ENCODE data around the gene DACT3. TPM values are rescaled to one million over a fixed set of nuclear protein-coding genes. Genes with fewer than 3 reads are reported as not detected.

The DACT3 gene
- total and polyA plus RNA-seq, 3 experiments from 2014 or later: 2.5 TPM; not detected in 1

DNA sequence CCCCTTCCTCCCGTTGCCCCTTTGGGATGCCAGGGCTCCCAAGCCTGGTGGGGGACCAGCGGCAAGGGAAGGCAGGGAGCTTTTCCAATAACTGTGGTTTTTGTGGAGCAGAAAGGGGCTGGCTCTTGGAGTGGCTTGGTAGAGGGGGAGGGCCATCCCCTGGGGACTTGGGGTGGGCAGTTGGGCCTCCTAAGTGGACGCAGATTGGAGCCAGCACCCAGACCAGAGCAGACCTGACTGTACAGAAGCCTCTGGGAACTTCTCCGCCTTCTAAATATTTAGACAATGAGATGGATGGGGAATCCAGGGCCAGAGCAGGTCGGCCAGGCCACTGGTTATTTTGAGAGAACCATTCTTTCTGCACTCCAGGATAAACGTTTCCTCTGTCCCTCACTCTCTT is 40.3 kb downstream of the DACT3 start:
- H3K27me3 ChIP-seq (ENCODE audit: insufficient read depth, low read length, poor library complexity, severe bottlenecking): no peaks in the 10 kb centered on the region
- Mint-ChIP-seq H3K36me3 (no peaks in the 10 kb centered on the region), H3K4me3 (no peak overlapping the region), H3K9me3 (no peaks in the 10 kb centered on the region), H3K27ac (peak overlapping the region in 1 of 8 donors; percentile 42), H3K4me1 (peaks cover 11 to 32% (median 15%) of the 10 kb centered on the region in 3 donors), H3K27me3 (peaks cover 0 to 18% of the 10 kb centered on the region in 2 donors)
- DNase-seq: peak in 1 of 5 donors; percentile 38
- peaks cover 68% of the 10 kb centered on the region for H3K4me1 ChIP-seq (ENCODE audit: insufficient read depth, low read length)
- ChIA-PET POLR2A (no interaction called here), CTCF (interaction anchor here (0.6 to 2.4 kb wide), 3 partner anchors 9 to 217 kb away, joined by 3 to 9 read pairs (median 4); partner anchors contain the start of gene DACT3)
- no peaks in the 10 kb centered on the region for H3K36me3 ChIP-seq (ENCODE audit: insufficient read depth, low read length)
- H3K4me3 ChIP-seq (ENCODE audit: low read length): no peak overlapping the region
- no peak overlapping the region for H3K27ac ChIP-seq (ENCODE audit: low read depth, low read length)
- H3K9me3 ChIP-seq (ENCODE audit: low read length): no peaks in the 10 kb centered on the region

DNA sequence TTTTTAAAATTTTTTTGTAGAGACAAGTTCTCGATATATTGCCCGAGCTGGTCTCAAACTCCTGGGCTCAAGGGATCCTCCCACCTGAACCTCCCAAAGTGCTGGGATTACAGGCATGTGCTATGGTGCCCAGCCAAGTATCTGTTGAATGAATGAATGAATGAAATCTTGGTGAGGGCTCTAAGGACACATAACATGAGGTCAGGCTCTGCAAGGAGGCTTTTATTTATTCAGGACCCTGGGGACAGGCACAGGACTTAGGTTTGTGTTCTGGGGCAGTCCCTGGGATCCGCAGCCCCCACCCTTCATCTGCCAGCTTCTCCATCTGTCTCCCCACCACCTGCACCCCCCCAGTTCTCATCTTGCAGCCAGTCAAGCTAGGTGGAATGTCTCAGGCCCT is 40.7 kb downstream of the DACT3 start:
- Histone ChIP-seq H3K27ac (ENCODE audit: low read depth, low read length) (no peak overlapping the region), H3K9me3 (ENCODE audit: low read length) (no peaks in the 10 kb centered on the region), H3K36me3 (ENCODE audit: insufficient read depth, low read length) (no peaks in the 10 kb centered on the region), H3K4me1 (ENCODE audit: insufficient read depth, low read length) (peaks cover 68% of the 10 kb centered on the region), H3K27me3 (ENCODE audit: insufficient read depth, low read length, poor library complexity, severe bottlenecking) (no peaks in the 10 kb centered on the region), H3K4me3 (ENCODE audit: low read length) (peak overlapping the region; percentile 20)
- CTCF ChIA-PET: interaction anchor here (0.6 to 2.4 kb wide), 3 partner anchors 8 to 217 kb away, joined by 3 to 9 read pairs (median 4); partner anchors contain the start of gene DACT3
- Mint-ChIP-seq H3K36me3 (no peaks in the 10 kb centered on the region), H3K9me3 (no peaks in the 10 kb centered on the region), H3K27me3 (peaks cover 0 to 15% of the 10 kb centered on the region in 2 donors), H3K4me3 (no peak overlapping the region), H3K4me1 (peaks cover 11 to 32% (median 15%) of the 10 kb centered on the region in 3 donors), H3K27ac (peak overlapping the region in 1 of 8 donors; percentile 67)
- POLR2A ChIA-PET: no interaction called here
- no peak for DNase-seq

DNA sequence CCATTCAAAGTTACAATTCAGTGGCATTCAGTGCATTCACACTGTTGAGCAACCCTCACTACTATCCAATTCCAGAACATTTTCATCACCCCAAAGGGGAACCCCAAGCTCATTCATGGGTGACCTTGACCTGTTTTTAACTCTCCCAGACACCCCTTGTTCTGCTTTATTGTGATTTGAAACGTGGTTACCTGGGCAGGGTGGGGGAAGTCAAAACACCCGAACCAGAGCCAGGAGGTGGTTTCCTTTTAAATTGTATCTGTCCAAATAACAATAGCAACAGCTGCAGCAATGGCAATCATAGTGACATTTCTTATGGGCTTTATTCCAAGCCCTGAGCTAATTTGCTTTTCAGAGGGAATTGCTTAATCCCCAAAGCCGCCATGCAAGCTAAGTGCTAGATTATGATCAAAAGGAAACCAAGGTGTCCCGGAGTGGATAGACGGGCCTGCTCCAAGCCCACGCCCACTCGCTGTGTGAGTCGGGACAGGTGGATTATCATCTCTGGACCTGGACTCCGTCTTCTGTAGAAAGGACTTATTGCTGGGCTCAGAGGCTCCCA is 42.2 kb downstream of the DACT3 start:
- no peaks in the 10 kb centered on the region for H3K27me3 ChIP-seq (ENCODE audit: insufficient read depth, low read length, poor library complexity, severe bottlenecking)
- H3K36me3 ChIP-seq (ENCODE audit: insufficient read depth, low read length): no peaks in the 10 kb centered on the region
- H3K4me3 ChIP-seq (ENCODE audit: low read length): no peak overlapping the region
- DNase-seq: peak in 1 of 5 donors; percentile 32
- Mint-ChIP-seq H3K4me1 (peaks cover 19 to 35% (median 22%) of the 10 kb centered on the region in 3 donors), H3K27ac (peak overlapping the region in 1 of 8 donors; percentile 23), H3K9me3 (no peaks in the 10 kb centered on the region), H3K4me3 (peak overlapping the region in 1 of 7 donors; percentile 48), H3K36me3 (no peaks in the 10 kb centered on the region), H3K27me3 (peaks cover 0 to 12% of the 10 kb centered on the region in 2 donors)
- H3K9me3 ChIP-seq (ENCODE audit: low read length): no peaks in the 10 kb centered on the region
- ChIA-PET CTCF (interaction anchor here (0.8 to 2.4 kb wide), 2 partner anchors 43 to 110 kb away, joined by 3 to 9 read pairs; partner anchors contain the start of gene DACT3), POLR2A (no interaction called here)
- H3K27ac ChIP-seq (ENCODE audit: low read depth, low read length): no peak overlapping the region
- peaks cover 74% of the 10 kb centered on the region for H3K4me1 ChIP-seq (ENCODE audit: insufficient read depth, low read length)

DNA sequence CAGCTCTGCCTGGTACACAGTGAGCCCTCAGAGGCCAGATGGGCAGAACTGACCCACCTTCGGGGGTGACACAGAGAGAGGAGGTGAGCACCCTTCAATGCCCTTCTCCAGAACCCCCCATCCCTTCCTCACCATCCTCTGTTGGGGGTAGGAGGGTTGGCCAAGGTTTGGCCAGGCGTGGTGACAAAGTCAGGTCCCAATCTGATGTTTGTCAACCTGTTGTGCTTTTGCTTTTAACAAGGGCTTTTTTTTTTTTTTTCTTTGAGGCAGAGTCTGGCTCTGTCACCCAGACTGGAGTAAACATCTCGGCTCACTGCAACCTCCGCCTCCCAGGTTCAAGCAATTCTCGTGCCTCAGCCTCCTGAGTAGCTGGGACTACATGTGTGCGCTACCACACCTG is 43.4 kb downstream of the DACT3 start:
- H3K9me3 Mint-ChIP-seq: no peaks in the 10 kb centered on the region
- Histone ChIP-seq H3K9me3 (ENCODE audit: low read length) (no peaks in the 10 kb centered on the region), H3K36me3 (ENCODE audit: insufficient read depth, low read length) (no peaks in the 10 kb centered on the region), H3K4me3 (ENCODE audit: low read length) (no peak overlapping the region), H3K27me3 (ENCODE audit: insufficient read depth, low read length, poor library complexity, severe bottlenecking) (no peaks in the 10 kb centered on the region), H3K4me1 (ENCODE audit: insufficient read depth, low read length) (peaks cover 79% of the 10 kb centered on the region), H3K27ac (ENCODE audit: low read depth, low read length) (no peak overlapping the region)
- no peak overlapping the region for H3K27ac Mint-ChIP-seq
- no peak overlapping the region for H3K4me3 Mint-ChIP-seq
- DNase-seq: peak in 1 of 5 donors; percentile 20
- ChIA-PET CTCF (interaction anchor here (0.6 to 3.2 kb wide), 5 partner anchors 14 to 881 kb away, joined by 3 to 13 read pairs (median 3); no protein-coding TSS in a partner anchor), POLR2A (interaction anchor here (0.7 kb wide), 1 partner anchor 62 kb away, joined by 3 read pairs; no protein-coding TSS in a partner anchor)
- peaks cover 0 to 12% of the 10 kb centered on the region in 2 donors for H3K27me3 Mint-ChIP-seq
- H3K4me1 Mint-ChIP-seq: peaks cover 21 to 38% (median 26%) of the 10 kb centered on the region in 3 donors
- no peaks in the 10 kb centered on the region for H3K36me3 Mint-ChIP-seq

DNA sequence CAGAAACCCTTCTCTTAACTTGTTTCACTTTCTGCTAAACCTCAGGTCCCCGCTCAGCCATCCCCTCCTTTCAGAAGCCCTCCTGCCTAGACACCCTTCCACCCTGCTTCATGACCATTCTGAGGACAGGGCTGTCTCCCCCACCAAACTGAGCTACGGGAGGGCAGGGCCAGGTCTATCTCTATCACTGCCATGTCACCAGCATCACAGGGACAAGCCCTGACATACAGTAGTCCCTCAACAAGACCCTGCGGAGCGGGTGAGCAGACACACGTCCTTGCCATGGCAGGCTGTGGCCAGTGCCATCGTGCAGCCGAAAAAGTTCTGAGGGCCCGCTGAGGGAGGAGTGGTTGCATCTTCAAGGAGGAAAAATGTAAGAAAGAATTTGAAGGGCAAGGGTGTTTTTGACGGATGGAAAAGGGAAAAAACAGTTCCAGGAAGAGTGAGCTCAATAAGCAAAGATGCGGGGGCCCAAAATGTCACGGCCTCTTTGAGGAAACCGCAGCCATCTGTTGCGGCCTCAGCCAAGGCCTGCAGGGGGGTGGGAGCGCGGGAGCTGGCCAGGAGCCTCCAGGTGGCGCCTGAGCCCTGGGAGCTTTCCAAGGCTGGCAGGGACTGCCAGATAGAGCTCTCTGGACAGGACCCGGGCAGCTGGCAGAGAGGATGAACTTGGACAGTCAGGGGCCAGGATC is 44.2 kb downstream of the DACT3 start:
- ChIA-PET POLR2A (no interaction called here), CTCF (interaction anchor here (0.8 to 3.2 kb wide), 4 partner anchors 14 to 45 kb away, joined by 3 to 13 read pairs (median 4); no protein-coding TSS in a partner anchor)
- no peak overlapping the region for H3K4me3 ChIP-seq (ENCODE audit: low read length)
- H3K4me1 ChIP-seq (ENCODE audit: insufficient read depth, low read length): peaks cover 79% of the 10 kb centered on the region
- H3K36me3 ChIP-seq (ENCODE audit: insufficient read depth, low read length): no peaks in the 10 kb centered on the region
- H3K4me3 Mint-ChIP-seq: peak overlapping the region in 2 of 7 donors; percentile 52 to 68
- H3K4me1 Mint-ChIP-seq: peaks cover 29 to 42% (median 34%) of the 10 kb centered on the region in 3 donors
- H3K9me3 Mint-ChIP-seq: no peaks in the 10 kb centered on the region
- peak in 1 of 5 donors; percentile 35 for DNase-seq
- H3K36me3 Mint-ChIP-seq: no peaks in the 10 kb centered on the region
- peak overlapping the region in 3 of 8 donors; percentile 11 to 85 (median 70) for H3K27ac Mint-ChIP-seq
- no peaks in the 10 kb centered on the region for H3K9me3 ChIP-seq (ENCODE audit: low read length)
- no peak overlapping the region for H3K27ac ChIP-seq (ENCODE audit: low read depth, low read length)
- no peaks in the 10 kb centered on the region for H3K27me3 ChIP-seq (ENCODE audit: insufficient read depth, low read length, poor library complexity, severe bottlenecking)
- H3K27me3 Mint-ChIP-seq: peaks cover 0 to 6% of the 10 kb centered on the region in 2 donors

DNA sequence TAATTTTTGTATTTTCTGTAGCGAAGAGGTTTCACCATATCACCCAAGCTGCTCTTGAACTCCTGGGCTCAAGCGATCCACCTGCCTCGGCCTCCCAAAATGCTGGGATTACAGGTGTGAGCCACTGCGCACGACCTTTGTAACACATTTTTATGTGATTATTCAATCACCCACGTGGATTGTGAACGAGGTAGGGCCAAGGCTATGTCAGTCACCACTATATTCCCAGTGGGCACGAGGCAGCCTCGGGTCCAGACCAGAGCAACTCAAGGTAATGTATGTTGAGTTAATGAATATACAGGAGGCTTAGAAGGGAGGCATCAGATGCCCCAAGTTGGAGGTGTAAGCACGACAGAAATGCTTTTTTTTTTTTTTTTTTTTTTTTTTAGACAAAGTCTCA is 45.0 kb downstream of the DACT3 start:
- Histone ChIP-seq H3K27ac (ENCODE audit: low read depth, low read length) (no peak overlapping the region), H3K9me3 (ENCODE audit: low read length) (no peaks in the 10 kb centered on the region), H3K4me3 (ENCODE audit: low read length) (no peak overlapping the region), H3K36me3 (ENCODE audit: insufficient read depth, low read length) (no peaks in the 10 kb centered on the region), H3K4me1 (ENCODE audit: insufficient read depth, low read length) (peaks cover 79% of the 10 kb centered on the region), H3K27me3 (ENCODE audit: insufficient read depth, low read length, poor library complexity, severe bottlenecking) (no peaks in the 10 kb centered on the region)
- DNase-seq: peak in 1 of 5 donors; percentile 30
- Mint-ChIP-seq H3K27me3 (peaks cover 0 to 3% of the 10 kb centered on the region in 2 donors), H3K4me3 (no peak overlapping the region), H3K9me3 (no peaks in the 10 kb centered on the region), H3K36me3 (peaks cover 0 to 2% (median 0%) of the 10 kb centered on the region in 3 donors), H3K27ac (no peak overlapping the region), H3K4me1 (peaks cover 35 to 50% (median 42%) of the 10 kb centered on the region in 3 donors)
- ChIA-PET POLR2A (no interaction called here), CTCF (interaction anchor here (0.7 to 3.2 kb wide), 4 partner anchors 21 to 113 kb away, joined by 3 to 13 read pairs (median 4); partner anchors contain the start of gene GNG8)

DNA sequence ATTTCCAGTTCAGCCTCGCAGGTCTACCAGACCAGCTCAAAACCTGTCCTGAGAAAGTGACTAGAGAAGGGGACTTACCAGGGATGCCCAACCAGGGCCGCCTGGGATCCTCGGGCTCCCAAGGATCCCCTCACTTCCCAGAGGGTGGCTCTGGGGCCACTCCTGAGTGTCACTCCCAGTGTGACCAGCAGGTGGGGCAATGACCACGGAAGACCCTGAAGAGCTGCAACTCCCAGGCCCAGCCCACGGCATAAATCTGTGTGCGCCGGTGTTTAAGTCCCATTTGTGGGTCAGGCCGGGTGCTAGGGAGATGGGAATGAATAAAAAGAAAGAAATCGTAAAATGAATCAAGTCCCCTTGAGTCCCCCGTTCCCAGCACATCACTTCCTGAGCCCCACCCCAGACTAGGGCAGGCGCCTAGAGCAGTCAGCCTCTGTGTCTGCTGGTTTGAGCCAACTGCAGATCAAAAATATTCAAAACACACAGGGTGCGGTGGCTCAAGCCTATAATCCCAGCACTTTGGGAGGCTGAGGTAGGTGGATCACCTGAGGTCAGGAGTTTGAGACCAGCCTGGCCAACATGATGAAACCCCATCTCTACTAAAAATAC is 46.8 kb downstream of the DACT3 start:
- Histone ChIP-seq H3K9me3 (ENCODE audit: low read length) (no peaks in the 10 kb centered on the region), H3K27ac (ENCODE audit: low read depth, low read length) (no peak overlapping the region), H3K27me3 (ENCODE audit: insufficient read depth, low read length, poor library complexity, severe bottlenecking) (no peaks in the 10 kb centered on the region), H3K4me3 (ENCODE audit: low read length) (no peak overlapping the region), H3K4me1 (ENCODE audit: insufficient read depth, low read length) (peaks cover 80% of the 10 kb centered on the region), H3K36me3 (ENCODE audit: insufficient read depth, low read length) (peaks cover 5% of the 10 kb centered on the region)
- Mint-ChIP-seq H3K36me3 (peaks cover 0 to 17% (median 2%) of the 10 kb centered on the region in 3 donors), H3K9me3 (no peaks in the 10 kb centered on the region), H3K27ac (peak overlapping the region; percentile 47 to 83 (median 68)), H3K27me3 (peaks cover 0 to 3% of the 10 kb centered on the region in 2 donors), H3K4me3 (peak overlapping the region in 5 of 7 donors; percentile 32 to 73 (median 37)), H3K4me1 (peaks cover 39 to 56% (median 48%) of the 10 kb centered on the region in 3 donors)
- peak; percentile 63 to 86 (median 71) for DNase-seq
- ChIA-PET POLR2A (interaction anchor here (0.8 to 1.5 kb wide), 3 partner anchors 13 to 219 kb away, joined by 3 to 10 read pairs (median 3); partner anchors contain the start of genes CALM3 and DACT3), CTCF (interaction anchor here (0.6 to 4.9 kb wide), 19 partner anchors 9 to 255 kb away, joined by 3 to 66 read pairs (median 4); partner anchors contain the start of genes CALM3, DACT3 and PTGIR)
